CD4-positive, alpha-beta T cell treated with Interleukin-4 for 1 hour (primary cell): Measurements from ENCODE around the gene ERMARD.

Experiments used
- DNase-seq, 2 donors: peaks; one replicate each; pipeline ENCODE4 v3.0.0-alpha.2; 2020 to 2022

The ERMARD gene

DNA sequence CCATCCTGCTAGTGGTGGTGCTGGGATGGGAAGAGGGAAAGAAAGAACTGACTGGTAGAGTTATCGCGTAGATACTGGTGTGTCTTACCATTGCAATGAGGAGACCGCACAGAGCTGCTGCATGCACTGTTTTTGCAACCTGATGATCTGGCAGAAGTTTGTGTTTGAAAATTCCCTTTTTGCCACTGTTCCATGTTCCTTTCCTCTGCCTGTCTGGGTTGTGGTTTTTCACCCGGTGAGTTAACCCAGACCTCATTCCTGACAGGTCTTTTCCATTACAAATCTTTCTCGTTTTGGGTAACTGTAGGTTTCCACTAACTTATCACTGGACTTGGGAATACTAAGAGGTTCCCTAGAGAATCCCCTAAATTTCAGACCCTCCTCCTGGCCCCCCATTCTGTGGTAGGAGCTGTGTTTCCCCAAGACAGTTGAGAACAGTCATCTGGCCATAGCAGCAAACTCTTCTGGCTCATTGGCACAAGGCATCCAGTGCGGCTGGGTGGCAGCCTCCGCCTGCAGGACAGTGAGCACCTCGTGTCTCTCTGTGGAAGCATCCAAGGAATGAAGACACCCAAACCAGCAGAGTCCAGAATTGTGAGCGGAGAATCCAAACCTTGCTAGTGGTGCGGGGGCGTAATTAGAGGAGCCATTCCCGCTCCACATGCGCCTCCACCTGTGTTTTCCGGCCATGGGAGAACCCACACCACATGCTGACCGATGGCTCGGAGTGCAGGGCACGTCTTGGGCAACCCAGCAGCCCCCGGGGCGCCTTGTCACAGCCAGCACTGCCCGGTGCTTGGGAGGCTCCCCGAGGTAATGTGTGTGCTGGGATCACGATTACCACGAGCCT, 32.8 kb downstream of the ERMARD start:
- DNase-seq = no peak

DNA sequence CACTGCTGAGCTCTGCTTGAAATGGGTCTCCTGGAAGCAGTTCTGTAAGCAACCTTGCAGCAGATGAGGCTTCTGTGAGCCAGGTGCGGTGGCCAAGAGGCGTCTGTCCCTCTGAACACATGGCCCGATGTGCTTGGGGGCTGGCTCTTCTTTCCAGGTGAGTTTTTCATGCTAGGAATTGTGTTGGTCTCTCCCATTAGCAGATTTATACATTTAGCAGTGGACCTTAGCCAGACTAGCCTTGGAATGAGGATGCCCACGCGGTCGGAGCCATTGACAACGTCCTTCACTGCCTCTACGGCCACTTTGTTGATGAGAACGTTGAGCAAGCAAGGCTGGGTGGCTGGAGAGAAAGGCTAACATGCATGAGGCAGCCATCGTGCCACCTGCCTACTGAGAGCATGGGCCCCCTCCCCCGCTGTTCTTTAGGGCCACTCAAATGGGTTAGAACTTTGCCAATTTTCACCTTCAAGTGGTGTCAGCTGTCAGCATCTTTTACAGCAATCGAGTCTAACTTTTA, 33.5 kb downstream of the ERMARD start:
- DNase-seq = no peak

DNA sequence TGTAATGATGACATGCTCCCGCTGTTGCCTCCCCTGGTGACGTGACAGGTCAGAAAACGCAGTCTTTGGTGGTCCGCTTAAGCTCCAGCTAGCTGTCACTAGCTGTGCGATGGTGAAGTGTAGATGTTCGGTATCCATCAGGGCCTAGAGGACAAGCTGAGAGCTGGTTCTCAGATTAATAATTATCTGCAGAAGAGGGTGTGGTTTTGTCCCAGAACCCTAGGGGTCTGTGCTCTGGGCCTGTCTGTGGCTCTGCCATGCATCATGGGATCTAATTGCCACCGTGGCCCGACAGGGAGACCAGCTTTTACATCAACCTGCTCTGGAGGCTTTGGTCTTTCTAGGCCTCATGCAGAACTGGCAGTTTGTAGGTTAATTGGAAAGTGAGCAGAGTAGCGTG, 34.1 kb downstream of the ERMARD start:
- DNase-seq = no peak

DNA sequence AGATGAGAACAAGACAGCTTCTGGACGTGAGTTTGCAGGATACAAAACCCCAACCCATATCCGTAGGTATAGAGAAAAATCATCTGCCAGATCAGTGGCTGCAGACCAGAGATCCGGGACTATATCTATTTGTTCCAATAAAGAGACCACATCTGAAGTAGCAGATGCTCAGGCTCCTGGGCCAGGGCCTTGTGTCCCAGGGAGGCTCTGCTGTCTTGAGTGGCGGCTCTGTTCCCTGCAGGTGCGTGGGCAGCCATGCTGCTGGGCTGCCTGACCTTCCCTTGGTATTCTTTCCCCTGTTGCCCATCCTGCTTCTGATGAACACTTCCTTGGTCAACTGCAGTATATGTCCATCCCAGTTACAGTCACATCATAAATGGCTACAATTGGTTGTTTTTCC, 34.9 kb downstream of the ERMARD start:
- DNase-seq = no peak

DNA sequence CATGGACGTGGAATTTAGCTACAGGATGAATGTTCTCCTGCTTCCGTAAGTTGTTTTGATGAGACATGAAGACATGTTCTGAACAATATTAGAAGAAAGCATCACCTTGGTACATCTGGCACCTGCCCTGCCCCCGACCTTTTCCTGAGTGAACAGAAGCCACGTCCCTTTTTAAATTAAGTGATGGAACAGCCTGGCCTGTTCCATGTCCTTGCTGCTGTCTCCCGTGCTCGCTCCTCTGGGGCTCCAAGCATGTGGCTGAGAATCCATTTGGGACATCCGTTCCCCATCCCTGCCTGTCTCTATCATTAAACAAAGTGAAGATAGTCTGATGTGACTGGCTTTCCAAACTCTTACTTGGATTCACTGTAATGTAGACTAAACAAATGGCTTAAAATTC, 36.4 kb downstream of the ERMARD start:
- DNase-seq = no peak

DNA sequence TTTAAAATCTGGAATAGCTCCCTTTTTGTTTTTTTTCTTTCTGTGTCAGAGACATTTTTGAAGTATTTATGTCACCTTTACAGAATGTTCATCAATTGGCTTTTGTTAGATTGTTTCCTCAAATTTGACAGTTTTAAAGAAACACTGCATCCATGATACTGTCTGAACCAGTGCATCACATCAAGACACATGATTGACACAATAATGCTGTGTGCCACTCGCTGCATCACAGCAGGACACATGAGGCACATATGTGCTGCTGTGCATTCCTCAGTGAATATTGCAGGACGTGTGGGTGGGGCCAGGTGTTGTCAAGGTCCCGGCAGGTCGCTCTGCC, 37.4 kb downstream of the ERMARD start:
- no peak for DNase-seq

DNA sequence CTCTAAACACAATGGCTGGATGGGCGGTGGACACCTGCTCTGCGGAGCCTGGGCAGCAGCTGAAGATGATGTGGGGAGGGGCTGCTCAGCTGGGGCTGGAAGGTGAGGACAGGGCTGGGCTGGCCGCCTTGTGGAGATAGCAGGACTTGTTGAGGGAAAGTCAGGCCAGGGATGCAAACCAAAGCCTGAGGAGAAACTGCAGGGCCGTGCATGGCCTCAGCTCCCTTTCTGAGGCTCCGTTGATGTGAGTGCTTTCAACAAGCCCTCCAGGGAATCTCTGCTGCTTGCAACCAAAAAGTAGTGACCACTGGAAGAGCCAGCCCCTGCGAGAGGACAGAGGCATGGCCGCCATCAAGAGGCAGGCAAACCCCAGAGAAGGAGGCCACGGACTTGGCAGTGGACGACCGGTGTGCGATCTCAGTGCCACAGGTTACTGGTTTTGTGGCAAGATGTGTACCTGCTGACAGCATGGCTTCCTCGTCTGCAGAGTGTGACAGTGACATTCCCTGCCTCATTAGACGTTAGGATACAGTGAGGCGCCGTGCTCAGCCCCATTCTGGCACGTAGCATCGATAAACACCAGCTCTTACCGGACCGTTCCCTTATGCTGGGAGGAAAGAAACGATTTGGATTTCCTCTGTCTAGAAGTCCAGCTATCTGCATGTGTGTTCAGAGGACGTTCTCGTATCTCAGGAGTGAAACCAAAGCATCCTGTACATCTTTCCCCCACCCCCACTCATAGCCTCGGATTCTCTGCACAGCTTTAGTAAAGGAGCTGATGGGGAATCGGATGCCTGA, 37.9 kb downstream of the ERMARD start:
- no peak for DNase-seq

DNA sequence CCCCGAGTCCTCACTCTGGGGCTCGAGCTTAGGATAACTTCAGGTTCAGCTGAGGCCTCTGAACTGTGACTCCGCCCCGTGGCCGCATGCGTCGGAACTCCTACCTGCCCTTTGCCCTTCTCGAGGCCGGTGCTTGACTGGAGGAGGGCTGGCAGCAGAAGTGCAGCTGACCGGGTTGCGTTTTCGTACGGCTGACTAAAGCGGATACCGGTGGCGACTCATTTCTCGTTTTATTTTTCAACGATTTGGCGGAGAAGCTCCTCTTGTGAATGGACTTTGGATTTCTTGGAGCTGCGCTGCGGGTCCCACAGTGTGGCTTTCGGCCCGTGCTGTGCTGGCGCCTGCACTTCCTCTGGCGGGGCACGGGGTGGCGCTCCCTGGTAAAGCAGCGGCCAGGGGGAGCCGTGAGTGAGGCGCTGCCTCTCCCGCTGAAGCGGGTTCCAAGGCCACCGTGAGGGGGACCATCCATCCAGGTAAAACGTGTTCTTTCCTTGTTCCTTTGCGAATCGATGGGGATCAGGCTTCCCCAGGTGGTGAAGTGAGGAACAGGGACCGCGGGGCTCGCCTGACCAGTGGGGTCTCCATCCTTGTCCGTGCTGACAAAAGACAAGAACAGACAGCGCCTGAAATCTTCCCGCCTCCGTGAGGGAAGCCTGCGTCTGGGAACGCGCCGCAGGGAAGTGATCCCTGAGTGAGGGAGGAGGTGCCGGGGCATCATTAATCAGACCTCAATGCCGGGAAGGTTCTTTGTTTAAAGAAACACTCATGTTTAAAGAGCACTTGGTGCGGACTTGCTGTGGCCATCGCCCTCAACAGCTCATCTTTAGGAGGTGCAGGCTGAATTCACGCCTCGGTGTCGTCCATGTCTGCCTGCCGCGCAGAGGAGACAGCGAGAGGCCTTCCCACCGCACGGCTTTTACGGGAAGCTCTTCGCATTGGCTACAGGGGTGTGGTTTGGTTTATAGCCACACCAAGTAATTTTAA, 38.8 kb downstream of the ERMARD start:
- peak; percentile 65 to 73 for DNase-seq

DNA sequence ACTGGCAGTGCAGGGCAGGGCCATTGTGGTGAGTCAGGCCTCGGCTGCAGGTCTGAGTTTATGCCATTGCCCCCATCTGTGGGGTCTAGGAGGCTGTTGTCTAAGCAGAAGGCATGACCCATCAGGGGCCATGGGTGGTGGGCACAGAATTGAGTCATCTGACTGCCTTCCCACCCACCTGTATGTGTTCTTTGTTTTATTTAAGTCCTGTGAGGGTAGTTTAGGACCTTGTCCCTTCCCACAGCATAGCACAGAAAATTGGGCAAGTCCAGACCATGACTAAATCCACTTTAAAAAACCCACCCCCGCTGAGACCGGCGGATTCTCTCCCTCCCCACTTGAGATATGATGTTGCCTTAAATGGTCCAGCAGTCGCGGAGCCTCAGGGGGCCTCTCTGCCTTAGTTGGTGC, 40.3 kb downstream of the ERMARD start:
- DNase-seq = no peak

DNA sequence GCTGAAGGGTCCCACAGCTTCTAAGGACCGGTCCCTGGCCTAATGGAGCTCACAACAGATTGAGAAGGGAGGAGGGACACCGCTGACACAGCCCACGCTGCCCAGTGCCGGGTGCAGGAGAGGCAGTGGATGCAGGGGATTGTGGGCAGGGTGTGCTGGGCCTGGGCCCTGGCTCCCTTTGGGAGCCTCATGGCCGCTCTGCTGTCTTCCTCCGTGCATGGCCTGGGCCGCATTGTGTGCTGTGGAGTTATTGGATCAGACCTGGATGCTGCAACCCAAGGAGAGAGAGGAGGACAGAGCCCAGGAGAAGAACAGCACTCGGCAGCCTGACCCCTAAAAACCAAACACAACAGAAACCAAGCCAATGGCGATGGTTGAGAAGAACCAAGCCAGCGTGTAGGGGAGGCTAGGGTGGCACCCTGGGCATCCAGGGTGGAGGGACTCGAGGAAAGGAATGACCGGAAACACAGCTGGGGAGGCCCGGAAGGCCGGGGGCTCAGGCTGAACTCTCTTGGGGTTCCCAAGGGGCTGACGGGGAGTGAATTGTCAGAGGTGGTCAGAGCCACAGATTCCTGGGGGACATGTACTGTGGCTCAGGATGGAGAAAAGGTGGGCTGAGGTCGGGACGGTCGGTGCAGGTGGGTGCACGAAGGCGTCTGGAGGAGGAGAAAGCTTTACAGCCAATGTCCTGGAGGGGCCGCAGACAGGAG, 41.0 kb downstream of the ERMARD start:
- DNase-seq = no peak

DNA sequence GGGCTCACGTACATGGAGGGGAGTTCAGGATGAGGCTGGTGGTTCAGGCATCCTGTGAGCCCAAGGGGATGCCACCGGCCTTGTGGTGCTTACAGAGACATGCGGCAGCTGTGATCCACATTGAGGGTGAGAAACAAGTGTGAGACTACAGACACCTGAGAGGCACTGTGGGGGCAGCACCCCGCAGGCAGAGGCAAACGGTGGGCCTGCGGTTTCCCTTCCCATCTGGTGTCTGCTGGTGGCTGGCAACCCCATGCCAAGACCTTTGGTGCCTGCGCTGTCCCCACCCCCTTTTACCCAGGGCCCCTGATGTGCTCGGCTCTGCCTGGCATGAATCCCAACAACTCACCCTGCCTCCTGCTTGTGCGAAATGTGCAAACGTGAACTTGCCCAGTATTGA, 42.0 kb downstream of the ERMARD start:
- DNase-seq = no peak

DNA sequence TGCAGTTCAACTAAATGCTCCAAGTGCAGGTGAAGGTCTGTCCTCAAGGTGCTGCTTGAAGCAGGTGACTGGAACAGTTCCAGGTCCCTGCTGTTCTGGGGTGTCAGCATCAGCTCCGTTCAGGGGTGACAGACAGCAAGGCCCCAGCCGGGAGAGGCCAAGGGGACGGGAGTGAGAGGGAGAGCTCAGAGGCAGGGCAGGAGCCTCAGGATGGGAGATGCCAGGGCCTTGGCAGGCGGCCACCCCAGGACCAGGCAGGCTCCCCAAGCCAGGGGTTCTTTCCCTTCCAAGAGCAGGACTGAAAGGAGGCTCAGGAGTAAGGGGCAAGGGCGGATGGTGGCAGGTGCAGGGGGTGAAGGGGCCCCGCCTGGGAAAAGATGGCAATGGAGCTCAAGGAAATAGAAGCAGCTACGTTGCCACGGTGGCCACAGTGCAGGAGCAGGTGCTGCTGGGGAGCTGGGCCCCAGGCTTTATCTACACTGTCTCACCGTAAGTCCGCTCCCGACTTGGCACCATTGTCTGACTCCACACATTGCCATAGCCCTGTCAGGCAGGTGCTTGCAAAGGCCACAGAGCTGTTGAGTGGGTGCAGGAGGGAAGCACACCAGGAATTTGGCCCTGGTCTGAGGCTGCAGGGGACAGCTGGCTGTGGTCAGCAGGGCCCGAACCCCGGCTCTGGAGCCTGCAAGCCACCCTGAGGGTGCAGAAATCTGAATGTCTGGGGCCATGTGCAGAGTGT, 43.1 kb downstream of the ERMARD start:
- no peak for DNase-seq

DNA sequence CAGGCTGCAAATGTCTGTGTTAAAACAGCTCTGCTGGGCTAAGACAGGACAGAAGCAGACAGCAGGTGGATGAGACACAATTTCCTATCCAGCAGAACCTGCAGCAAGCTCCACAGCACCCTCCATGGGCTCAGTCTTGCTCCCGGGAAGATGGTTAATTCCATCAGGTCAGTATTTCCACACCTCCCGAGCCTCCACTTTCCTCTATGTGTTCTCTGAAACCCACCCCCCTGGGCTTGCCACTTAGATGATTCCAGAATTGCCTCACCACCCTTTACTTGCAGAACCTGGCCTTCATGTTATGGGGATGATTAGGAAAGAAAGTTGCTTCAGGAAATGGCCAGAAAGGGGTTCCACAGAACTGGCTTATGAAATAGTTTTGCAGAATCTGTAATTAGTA, 43.8 kb downstream of the ERMARD start:
- DNase-seq = no peak

DNA sequence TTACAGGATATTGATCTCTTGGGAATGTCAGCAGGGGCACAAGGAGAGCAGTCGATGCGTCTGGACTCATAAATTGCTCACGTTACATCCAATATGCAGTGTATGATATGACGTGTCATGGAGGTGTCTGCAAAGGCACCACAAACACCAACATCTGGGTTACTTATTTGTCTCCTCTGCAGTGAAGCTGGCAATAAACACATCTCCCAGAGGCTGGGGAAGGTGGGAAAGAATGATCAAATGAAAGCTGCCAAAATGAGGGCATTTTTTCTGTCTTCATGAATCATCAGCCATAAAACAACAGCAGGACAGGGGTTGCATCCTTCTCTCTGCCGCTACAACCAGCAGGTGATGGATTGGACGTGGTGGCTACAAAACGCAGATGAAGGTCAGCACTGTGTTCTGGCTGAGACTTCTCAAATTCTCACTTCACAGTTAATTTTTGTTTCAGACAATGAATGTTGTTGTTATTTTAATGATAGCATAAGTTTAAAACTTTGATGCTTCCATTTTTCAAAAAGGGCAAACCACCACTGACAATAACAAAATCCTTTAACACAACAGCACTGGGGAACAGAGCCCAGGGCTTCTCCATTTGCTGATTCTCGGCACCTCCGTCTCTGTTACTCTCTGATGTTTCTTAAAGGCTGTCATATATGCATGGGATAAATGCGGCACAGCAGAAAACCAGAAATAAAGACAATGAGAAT, 47.5 kb downstream of the ERMARD start:
- no peak for DNase-seq

DNA sequence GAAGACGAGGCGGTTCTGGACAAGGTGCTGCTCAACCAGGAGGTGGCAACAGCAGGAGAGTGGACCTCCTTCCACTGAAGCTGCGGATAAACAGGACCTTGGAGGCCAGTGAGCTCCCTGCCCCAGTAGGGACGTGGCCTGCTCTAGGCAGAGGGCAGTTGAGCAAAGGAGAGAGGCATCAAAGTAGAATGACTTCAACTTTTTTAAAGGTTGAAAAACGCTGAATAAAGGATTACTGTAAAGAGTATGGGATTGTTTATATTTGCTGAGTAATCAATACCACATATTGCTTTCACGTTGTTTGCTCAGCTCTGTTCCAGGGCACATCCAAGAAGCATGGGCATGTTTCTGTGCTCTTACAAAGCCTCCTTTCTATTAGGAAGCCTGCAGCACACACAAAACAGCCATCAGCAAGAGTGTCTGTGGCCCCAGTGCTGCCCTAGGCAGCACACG, 48.1 kb downstream of the ERMARD start:
- DNase-seq = no peak

DNA sequence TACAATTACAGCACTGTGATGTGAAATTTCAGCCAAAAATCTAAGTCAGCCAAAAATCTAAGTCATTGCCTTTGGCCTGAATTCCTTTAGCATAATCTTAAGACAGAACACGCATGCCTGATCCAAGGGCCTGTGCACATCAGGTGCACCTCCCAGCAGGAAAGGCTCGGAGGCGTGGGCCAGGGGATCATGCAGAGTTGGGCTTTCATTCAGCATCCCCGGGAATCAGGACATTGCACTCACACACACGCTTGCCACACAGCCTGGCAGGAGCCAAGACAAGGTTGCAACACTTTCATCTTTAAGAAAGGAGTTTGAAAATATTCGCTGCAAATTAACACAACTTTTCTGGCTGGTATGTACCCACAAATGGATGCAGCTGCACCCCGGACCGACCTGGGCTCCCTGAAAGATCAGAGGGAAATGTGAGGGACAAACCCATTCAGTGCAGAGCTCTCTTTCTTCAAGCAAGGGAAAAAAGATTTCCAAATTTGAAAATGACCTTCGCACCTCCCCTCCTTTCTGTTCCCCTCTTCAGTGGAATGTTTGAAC, 48.8 kb downstream of the ERMARD start:
- DNase-seq = no peak

DNA sequence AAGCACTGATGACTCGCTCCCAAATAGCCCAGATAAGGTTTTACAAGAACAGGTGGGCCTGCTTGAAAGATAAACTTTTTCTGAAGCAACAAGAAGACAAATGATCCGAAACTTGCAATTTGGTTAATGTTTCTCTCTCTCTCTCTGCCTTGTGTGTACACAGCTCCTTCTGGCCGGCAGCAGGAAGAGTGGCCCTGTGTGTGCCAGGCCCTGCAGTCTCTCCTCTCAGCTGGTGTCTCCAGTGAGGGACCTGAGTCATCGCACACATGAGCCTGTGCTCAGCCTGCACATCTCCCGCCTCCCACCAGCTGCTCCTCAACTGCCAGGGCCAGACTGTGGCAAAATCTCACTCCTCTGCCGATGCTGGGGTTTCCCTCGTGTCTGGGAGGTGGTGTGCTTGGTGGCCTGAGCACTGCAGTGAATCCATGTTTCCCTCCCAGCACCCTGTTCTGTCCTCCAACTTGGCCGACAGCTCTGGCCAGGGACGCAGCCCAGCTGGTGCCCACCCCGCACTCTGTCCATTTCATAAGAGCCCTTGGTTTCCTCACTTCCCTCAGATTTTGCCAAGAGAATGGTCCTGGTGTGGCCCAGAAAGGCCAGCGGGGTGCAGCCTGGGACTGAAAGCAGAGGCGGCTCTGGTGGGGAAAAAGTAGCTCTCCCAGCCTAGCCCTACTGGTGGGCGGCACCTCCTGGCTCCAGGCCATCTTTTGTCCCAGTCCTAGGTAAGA, 49.4 kb downstream of the ERMARD start:
- DNase-seq = no peak

DNA sequence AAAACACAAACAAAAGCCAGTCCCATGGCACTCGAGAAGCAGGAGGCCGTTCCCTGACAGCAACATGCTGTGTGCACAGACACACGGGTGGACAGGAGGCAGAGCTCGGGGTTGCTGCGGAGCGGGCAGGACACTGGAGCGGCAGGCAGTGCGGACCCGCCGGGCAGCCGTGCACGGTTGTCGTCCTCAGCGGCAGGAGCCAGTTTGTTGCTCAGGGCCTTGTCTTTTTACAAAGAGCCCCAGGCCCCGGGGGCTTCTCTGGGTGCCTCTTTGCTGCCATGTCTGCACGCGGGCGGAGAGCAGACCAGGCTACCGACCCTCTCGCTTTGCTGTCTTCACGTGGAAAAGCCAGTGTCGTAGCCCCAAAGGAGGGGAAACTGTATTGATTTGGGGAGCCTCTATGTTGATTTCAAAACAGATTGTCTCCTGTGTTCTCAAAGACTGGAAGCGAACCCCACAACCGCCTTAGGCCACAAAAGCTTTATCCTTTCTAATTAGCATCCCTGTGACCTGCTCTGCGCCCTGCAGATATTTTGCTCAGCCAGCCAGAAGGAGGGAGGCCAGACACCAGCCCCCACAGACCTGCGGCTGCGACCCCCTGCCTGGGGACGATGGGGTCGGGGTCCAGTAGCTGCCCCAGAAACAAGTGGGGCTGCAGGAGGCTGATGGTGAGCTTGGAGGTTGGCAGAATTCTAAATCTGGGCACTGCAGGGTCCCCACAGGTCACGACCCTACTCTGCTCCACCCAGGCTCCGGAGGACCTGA, 50.2 kb downstream of the ERMARD start:
- no peak for DNase-seq

DNA sequence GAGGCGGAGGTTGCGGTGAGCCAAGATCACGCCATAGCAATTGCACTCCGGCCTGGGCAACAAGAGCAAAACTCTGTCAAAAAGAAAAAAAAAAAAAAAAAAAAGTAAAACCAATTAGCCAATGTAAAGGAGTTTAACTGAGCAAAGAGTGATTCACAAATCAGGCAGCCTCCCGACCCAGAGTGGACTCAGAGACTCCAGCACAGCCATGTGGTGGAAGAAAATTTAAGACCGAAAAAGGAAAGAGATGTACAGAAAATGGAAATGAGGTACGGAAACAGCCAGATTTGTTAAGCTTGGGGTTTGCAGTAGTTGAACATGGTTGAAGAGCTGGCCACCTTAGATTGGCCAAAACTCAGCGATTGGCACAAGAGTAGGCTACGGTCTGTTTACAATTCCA, 51.4 kb downstream of the ERMARD start:
- no peak for DNase-seq
